DMS 273 (cell line): ENCODE results near the gene SENP1.

ENCODE experiments used
- DNase-seq: peaks from one replicate; lab custom pipeline; 2025; ENCODE audit not compliant: unreplicated experiment; lab: John Stamatoyannopoulos, UW

SENP1 gene

GRCh38 chr12:48037267-48037915 is 68.5 kb downstream of the SENP1 start:
- no peak for DNase-seq

DNA sequence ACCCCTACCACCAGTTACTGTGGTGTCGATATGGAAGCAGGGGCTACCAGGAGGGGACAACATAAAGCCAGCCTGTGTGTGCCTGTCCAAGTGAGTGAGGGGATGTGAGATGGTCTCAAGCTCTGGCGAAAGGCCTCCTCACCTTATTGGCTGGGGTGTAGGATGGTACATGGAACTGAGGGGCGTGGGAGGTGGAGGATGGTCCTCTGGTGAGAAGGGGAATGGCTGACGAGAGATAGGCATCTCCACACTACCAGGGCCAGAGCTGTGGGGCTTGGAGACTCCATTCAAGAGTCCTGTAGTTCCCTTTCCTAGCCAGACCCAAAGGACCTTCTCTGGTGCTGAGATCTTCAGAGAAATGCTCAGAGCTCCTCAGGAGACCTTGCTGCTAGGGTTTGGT is 69.1 kb downstream of the SENP1 start:
- DNase-seq: no peak

GRCh38 chr12:48034835-48035805 is 70.8 kb downstream of the SENP1 start:
- no peak for DNase-seq

DNA sequence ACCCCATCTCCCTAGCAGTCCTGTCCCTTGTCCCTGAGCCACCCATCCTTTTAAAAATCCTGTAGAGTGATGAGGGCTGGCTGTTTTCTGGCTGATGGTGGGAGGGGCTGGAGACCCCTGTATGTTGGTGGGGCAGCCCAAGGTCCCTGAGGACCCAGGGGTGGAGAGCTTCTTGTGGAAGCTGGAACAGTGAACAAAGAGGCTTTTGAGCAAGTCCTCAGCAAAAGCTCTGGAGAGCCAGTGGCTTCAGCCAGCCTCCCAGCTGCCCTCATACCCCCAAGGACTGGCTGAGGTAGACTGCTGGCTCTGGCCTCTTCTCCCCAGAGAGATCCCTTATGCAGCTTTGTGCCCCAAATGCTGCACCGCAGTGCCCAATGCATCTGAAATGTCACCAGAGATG is 72.4 kb downstream of the SENP1 start:
- DNase-seq: no peak

GRCh38 chr12:48032597-48032996 is 73.3 kb downstream of the SENP1 start:
- no peak for DNase-seq

GRCh38 chr12:48031135-48031960 is 74.5 kb downstream of the SENP1 start:
- DNase-seq: no peak

GRCh38 chr12:48030173-48030650 is 75.7 kb downstream of the SENP1 start:
- DNase-seq: peak; percentile 2

DNA sequence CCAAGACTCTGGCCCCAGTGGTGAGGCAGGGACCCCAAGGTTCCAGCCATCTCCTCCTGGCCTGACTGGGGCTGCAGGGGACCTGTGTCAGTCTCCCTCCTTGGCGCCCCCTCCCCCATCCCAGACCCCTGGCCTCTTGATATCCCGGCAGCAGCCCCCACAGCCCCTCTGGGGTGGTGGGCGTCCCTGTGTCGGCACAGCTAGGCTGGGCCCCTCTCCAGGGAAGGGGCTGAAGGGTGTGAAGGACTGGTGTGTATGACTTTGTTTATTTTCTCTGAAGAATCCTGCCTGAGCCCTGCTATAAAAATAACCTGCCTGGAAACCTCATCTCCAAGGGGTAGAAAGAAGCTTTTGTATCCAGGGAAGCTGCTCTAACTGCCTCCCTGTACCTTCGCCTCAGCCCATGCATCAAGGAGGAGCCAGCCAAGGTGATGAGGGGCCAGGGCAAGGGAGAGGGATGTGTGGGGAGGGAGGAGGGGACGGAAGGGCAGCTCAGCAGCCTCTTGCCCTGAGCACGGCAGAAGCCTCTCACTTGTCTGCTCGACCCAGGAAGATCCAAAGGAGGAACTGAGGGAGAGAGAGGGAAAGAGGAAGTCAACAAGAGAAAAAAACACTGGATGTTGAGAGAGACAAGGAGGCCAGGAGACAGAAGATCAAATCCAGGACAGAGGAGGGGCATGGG is 76.2 kb downstream of the SENP1 start:
- no peak for DNase-seq

- DNase-seq: no peak
These were observed 77.1 kb downstream of the SENP1 start for GRCh38 chr12:48028541-48029431.

DNA sequence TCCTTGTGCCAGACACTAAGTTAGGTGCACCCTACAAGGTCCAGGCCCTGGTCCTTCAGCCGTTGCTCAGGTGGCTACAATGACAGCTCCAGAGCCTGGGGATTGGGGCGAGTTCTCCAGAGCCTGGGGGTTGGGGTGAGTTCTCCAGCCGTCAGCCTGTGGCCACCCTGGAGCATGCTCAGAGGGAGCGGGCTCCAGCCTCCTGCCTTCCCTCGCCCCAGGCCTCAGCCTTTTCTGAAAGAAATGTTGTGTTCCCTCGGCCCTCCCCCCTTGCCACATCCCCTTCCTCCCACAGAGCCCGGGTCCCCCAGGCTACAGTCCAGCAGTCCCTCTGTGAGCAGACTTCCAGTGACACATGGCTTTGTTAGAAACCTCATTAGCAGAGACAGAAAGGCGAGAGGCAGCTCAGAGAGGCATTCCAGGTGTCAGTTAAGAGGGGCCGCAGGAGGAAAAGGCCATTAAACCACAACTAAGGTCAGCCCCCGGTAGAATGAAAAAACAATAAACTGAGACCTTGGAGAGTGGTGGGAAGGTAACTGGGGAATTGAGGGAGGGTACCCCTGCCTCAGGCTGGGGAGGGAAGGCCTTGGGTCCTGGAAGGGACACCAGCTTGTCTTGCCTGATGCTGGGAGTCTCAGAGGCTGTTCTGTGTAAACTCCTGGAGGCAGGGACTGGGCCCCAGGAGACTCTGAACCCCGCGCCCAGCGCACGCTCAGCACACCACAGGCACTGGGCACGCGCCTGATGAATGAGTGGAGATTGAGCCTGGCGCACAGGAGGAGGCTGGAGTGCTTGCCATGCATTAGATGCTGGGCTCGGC is 78.5 kb downstream of the SENP1 start:
- no peak for DNase-seq

DNA sequence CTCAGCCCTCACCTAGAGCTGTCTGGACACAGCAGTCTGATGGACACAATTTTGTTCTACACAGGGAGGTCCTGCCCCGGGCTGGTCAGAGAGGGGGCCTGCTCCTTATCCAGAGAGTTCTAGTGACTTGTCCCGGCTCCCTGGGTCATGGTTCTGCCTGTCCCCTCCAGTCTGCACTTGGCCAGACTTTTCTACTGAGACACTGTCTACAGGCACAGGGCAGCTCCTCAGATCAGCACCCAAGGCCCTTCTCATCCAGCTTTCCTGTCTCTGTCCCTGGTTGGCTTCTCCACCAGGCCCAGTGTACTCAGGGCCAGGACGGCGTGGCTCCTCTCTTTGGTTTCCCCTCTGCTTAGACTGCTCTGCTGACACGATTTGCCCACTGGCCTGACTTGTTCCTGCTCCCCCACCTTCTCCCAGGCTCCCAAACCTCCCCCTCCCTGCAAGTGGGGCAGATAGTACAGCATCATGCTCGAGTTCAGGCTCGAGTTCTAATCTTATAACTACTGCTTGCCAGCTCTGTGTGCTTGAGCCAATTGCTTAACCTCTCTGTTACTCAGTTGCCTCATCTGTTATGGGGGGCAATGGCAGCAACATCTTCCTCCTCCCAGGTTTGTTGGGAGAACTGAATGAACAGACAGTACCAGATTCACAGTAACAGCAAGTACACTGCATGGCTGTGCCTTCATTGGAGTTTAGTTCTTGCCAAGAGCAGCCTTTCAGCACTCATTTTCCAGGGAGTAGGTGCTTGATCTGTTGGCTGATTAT is 79.6 kb downstream of the SENP1 start:
- DNase-seq: no peak

- no peak for DNase-seq
These were observed 80.6 kb downstream of the SENP1 start for GRCh38 chr12:48025281-48025680.

- DNase-seq: no peak
These were observed 81.1 kb downstream of the SENP1 start for GRCh38 chr12:48024735-48025134.

- no peak for DNase-seq
These were observed 82.5 kb downstream of the SENP1 start for GRCh38 chr12:48023386-48023785.

DNA sequence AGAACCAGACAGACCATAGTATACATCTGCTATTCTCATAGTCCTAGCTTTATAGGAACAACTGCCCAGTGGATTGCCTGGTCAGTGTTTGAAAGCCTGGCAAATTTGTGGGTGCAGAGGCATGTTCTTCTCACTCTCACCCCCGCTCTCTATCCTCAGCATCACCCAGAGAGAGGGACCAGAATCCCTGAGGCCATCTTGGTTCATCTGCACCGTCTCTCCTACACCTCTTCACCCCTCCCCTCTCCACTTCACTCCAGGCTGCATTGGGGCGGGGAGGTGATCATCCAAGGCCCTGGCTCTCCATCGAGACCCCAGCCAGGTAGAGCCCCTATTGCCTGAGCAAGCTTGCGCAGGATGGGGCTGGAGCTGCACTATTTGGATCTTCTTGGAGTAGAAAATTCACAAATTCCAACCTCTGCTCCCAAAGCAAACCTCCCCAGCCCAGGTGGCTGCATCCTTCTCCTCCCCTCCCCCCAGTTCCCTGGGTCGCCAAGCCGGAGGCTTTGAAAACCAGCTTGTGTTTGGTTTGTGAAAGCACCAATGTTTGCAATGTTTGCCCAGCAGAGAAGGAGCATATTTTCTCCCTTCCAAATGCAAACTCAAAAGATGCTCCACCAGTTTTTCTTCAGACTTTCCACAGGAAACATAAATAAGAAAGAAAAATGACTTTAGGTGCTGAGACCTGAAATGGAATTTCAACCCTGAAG is 83.0 kb downstream of the SENP1 start:
- no peak for DNase-seq

DNA sequence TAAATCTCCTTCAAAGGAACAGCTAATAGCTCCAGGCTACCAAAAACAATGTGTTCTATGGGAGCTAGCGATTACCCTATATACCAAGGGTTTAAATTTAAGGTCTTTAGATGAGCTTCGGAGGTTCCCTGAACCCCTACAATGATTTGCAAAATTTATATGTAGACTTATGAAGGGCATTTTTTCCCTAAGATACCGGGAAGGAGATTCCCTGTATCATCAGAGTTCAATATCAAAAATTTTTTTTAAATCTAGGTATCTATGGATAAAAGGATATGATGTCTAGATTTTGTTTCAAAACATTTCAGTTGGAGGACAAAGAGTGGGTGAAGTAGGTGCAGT is 83.7 kb downstream of the SENP1 start:
- DNase-seq: no peak

- no peak for DNase-seq
These were observed 84.2 kb downstream of the SENP1 start for GRCh38 chr12:48021485-48022179.
